ENCODE data around the gene CPM.

The CPM gene

GRCh38 chr12:68901145-68901544 is 31.8 kb downstream of the CPM start:
- H3K4me3 ChIP-seq (ENCODE audit: low read length), result no peak overlapping the region
- H3K4me2 ChIP-seq (ENCODE audit: low read length), result no peak overlapping the region
- H3K9me3 ChIP-seq (replicated peaks; ENCODE audit: low read length), result no peaks in the 10 kb centered on the region
- H3K9ac ChIP-seq (ENCODE audit: low read depth, low read length), result no peak overlapping the region
- peaks cover 39% of the 10 kb centered on the region for H3K4me1 ChIP-seq (ENCODE audit: control insufficient read depth, insufficient read depth, low read length)
- H3K27me3 ChIP-seq (ENCODE audit: control insufficient read depth, insufficient read depth, low read length), result no peaks in the 10 kb centered on the region
- H3K36me3 ChIP-seq (ENCODE audit: insufficient read depth, low read length), result no peaks in the 10 kb centered on the region

GRCh38 chr12:68900241-68900640 is 32.7 kb downstream of the CPM start:
- H3K4me2 ChIP-seq (ENCODE audit: low read length), result no peak overlapping the region
- peaks cover 39% of the 10 kb centered on the region for H3K4me1 ChIP-seq (ENCODE audit: control insufficient read depth, insufficient read depth, low read length)
- H3K9me3 ChIP-seq (replicated peaks; ENCODE audit: low read length), result no peaks in the 10 kb centered on the region

GRCh38 chr12:68899251-68899771 is 33.7 kb downstream of the CPM start:
- H3K9me3 ChIP-seq (replicated peaks; ENCODE audit: low read length), result no peaks in the 10 kb centered on the region
- H3K36me3 ChIP-seq (ENCODE audit: insufficient read depth, low read length), result no peaks in the 10 kb centered on the region
- H3K4me2 ChIP-seq (ENCODE audit: low read length), result no peak overlapping the region
- peak overlapping the region; percentile 39 for H3K9ac ChIP-seq (ENCODE audit: low read depth, low read length)
- no peak overlapping the region for H3K4me3 ChIP-seq (ENCODE audit: low read length)
- H3K4me1 ChIP-seq (ENCODE audit: control insufficient read depth, insufficient read depth, low read length), result peaks cover 39% of the 10 kb centered on the region
- no peaks in the 10 kb centered on the region for H3K27me3 ChIP-seq (ENCODE audit: control insufficient read depth, insufficient read depth, low read length)

More at GRCh38 chr12:68900241-68900640, 32.7 kb downstream of the CPM start:
- H3K27me3 ChIP-seq (ENCODE audit: control insufficient read depth, insufficient read depth, low read length), result no peaks in the 10 kb centered on the region
- H3K4me3 ChIP-seq (ENCODE audit: low read length), result no peak overlapping the region
- no peaks in the 10 kb centered on the region for H3K36me3 ChIP-seq (ENCODE audit: insufficient read depth, low read length)
- no peak overlapping the region for H3K9ac ChIP-seq (ENCODE audit: low read depth, low read length)

- no peak overlapping the region for H3K4me2 ChIP-seq (ENCODE audit: low read length)
- peaks cover 39% of the 10 kb centered on the region for H3K4me1 ChIP-seq (ENCODE audit: control insufficient read depth, insufficient read depth, low read length)
- peak overlapping the region; percentile 40 for H3K9ac ChIP-seq (ENCODE audit: low read depth, low read length)
- no peaks in the 10 kb centered on the region for H3K36me3 ChIP-seq (ENCODE audit: insufficient read depth, low read length)
- no peaks in the 10 kb centered on the region for H3K27me3 ChIP-seq (ENCODE audit: control insufficient read depth, insufficient read depth, low read length)
- H3K9me3 ChIP-seq (replicated peaks; ENCODE audit: low read length), result no peaks in the 10 kb centered on the region
- H3K4me3 ChIP-seq (ENCODE audit: low read length), result no peak overlapping the region
These were observed 36.0 kb downstream of the CPM start for GRCh38 chr12:68896881-68897540.

- Histone ChIP-seq H3K4me2 (ENCODE audit: low read length) (no peak overlapping the region), H3K4me3 (ENCODE audit: low read length) (no peak overlapping the region), H3K9ac (ENCODE audit: low read depth, low read length) (no peak overlapping the region), H3K36me3 (ENCODE audit: insufficient read depth, low read length) (no peaks in the 10 kb centered on the region), H3K27me3 (ENCODE audit: control insufficient read depth, insufficient read depth, low read length) (no peaks in the 10 kb centered on the region), H3K9me3 (replicated peaks; ENCODE audit: low read length) (no peaks in the 10 kb centered on the region), H3K4me1 (ENCODE audit: control insufficient read depth, insufficient read depth, low read length) (peaks cover 31% of the 10 kb centered on the region)
These were observed 38.6 kb downstream of the CPM start for GRCh38 chr12:68894276-68894855.

- Histone ChIP-seq H3K4me1 (ENCODE audit: control insufficient read depth, insufficient read depth, low read length) (peaks cover 25% of the 10 kb centered on the region), H3K27me3 (ENCODE audit: control insufficient read depth, insufficient read depth, low read length) (no peaks in the 10 kb centered on the region), H3K4me2 (ENCODE audit: low read length) (no peak overlapping the region), H3K9me3 (replicated peaks; ENCODE audit: low read length) (no peaks in the 10 kb centered on the region), H3K36me3 (ENCODE audit: insufficient read depth, low read length) (no peaks in the 10 kb centered on the region), H3K9ac (ENCODE audit: low read depth, low read length) (no peak overlapping the region), H3K4me3 (ENCODE audit: low read length) (no peak overlapping the region)
These were observed 39.2 kb downstream of the CPM start for GRCh38 chr12:68893741-68894140.

GRCh38 chr12:68893201-68893600 is 39.8 kb downstream of the CPM start:
- H3K9ac ChIP-seq (ENCODE audit: low read depth, low read length), result no peak overlapping the region
- no peak overlapping the region for H3K4me2 ChIP-seq (ENCODE audit: low read length)
- no peaks in the 10 kb centered on the region for H3K27me3 ChIP-seq (ENCODE audit: control insufficient read depth, insufficient read depth, low read length)
- H3K4me3 ChIP-seq (ENCODE audit: low read length), result no peak overlapping the region
- no peaks in the 10 kb centered on the region for H3K9me3 ChIP-seq (replicated peaks; ENCODE audit: low read length)
- peaks cover 19% of the 10 kb centered on the region for H3K4me1 ChIP-seq (ENCODE audit: control insufficient read depth, insufficient read depth, low read length)
- no peaks in the 10 kb centered on the region for H3K36me3 ChIP-seq (ENCODE audit: insufficient read depth, low read length)

- no peak overlapping the region for H3K9ac ChIP-seq (ENCODE audit: low read depth, low read length)
- H3K27me3 ChIP-seq (ENCODE audit: control insufficient read depth, insufficient read depth, low read length), result no peaks in the 10 kb centered on the region
- H3K4me1 ChIP-seq (ENCODE audit: control insufficient read depth, insufficient read depth, low read length), result peaks cover 1% of the 10 kb centered on the region
- H3K36me3 ChIP-seq (ENCODE audit: insufficient read depth, low read length), result no peaks in the 10 kb centered on the region
- no peaks in the 10 kb centered on the region for H3K9me3 ChIP-seq (replicated peaks; ENCODE audit: low read length)
- no peak overlapping the region for H3K4me2 ChIP-seq (ENCODE audit: low read length)
- H3K4me3 ChIP-seq (ENCODE audit: low read length), result no peak overlapping the region
These were observed 41.8 kb downstream of the CPM start for GRCh38 chr12:68891141-68891540.

- no peak overlapping the region for H3K4me3 ChIP-seq (ENCODE audit: low read length)
- H3K9ac ChIP-seq (ENCODE audit: low read depth, low read length), result no peak overlapping the region
- H3K4me2 ChIP-seq (ENCODE audit: low read length), result no peak overlapping the region
- no peaks in the 10 kb centered on the region for H3K27me3 ChIP-seq (ENCODE audit: control insufficient read depth, insufficient read depth, low read length)
- no peaks in the 10 kb centered on the region for H3K36me3 ChIP-seq (ENCODE audit: insufficient read depth, low read length)
- H3K9me3 ChIP-seq (replicated peaks; ENCODE audit: low read length), result no peaks in the 10 kb centered on the region
- H3K4me1 ChIP-seq (ENCODE audit: control insufficient read depth, insufficient read depth, low read length), result peaks cover 5% of the 10 kb centered on the region
These were observed 42.3 kb downstream of the CPM start for GRCh38 chr12:68890701-68891113.

GRCh38 chr12:68888243-68888642 is 44.7 kb downstream of the CPM start:
- H3K4me2 ChIP-seq (ENCODE audit: low read length), result no peak overlapping the region
- H3K27me3 ChIP-seq (ENCODE audit: control insufficient read depth, insufficient read depth, low read length), result no peaks in the 10 kb centered on the region
- no peak overlapping the region for H3K9ac ChIP-seq (ENCODE audit: low read depth, low read length)
- no peaks in the 10 kb centered on the region for H3K9me3 ChIP-seq (replicated peaks; ENCODE audit: low read length)
- H3K4me1 ChIP-seq (ENCODE audit: control insufficient read depth, insufficient read depth, low read length), result peaks cover 8% of the 10 kb centered on the region
- no peaks in the 10 kb centered on the region for H3K36me3 ChIP-seq (ENCODE audit: insufficient read depth, low read length)
- H3K4me3 ChIP-seq (ENCODE audit: low read length), result no peak overlapping the region

- H3K27me3 ChIP-seq (ENCODE audit: control insufficient read depth, insufficient read depth, low read length), result no peaks in the 10 kb centered on the region
- H3K4me3 ChIP-seq (ENCODE audit: low read length), result no peak overlapping the region
- H3K4me1 ChIP-seq (ENCODE audit: control insufficient read depth, insufficient read depth, low read length), result peaks cover 8% of the 10 kb centered on the region
- no peaks in the 10 kb centered on the region for H3K36me3 ChIP-seq (ENCODE audit: insufficient read depth, low read length)
- no peak overlapping the region for H3K4me2 ChIP-seq (ENCODE audit: low read length)
- H3K9ac ChIP-seq (ENCODE audit: low read depth, low read length), result no peak overlapping the region
- no peaks in the 10 kb centered on the region for H3K9me3 ChIP-seq (replicated peaks; ENCODE audit: low read length)
These were observed 45.3 kb downstream of the CPM start for GRCh38 chr12:68887641-68888040.

All from skeletal muscle satellite cell (primary cell).